HG03139 (cell line): ENCODE data around the gene SLX4IP.

ENCODE experiments used
- ATAC-seq: cut with Tn5 transposase; IDR thresholded peaks from one replicate; pipeline ENCODE4 v1.9.1; 2021; ENCODE audit not compliant: unreplicated experiment

The SLX4IP gene

DNA sequence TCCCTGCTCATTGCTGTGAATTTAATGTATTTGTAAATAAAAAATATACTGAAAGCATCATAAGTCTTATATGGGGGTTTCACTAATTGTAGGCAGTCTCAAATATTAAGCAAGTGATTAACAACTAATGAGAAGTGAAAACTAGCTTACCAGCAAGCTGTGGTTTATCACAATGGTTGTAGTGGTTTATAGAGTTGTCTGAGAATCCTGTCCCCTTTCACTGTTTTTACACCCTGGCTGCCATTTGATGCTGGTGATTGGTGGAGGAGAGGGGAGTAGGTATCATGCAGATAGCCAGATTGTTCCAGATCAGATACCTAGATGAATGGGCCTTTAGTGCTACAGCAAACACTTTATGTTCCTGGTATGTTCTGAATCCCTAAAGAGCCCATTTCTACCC, 7.1 kb upstream of the SLX4IP start:
- ATAC-seq: no peak

DNA sequence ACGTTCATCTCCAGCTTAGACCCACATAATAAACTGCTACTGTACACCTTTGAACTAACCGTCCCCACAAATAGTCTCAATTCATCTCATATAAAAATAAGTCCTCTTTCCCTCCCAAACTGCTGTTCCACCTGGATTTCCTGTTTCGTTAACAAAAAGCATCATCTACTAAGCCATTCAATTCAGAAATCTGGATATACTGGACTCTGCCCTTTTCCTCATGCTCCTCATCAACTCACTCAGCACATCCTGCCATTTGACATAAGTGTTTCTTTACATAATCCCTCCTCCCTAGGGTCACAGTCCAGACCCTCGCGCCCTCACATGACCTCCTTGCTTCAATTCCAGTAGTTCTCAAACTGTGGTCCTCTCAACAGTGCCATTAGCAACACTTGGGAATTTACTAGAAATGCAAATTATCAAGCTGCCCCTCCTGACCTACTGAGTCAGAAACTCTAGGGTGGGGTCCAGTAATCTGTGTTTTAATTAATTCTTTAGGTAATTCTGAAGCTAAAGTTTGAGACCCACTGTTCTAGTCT, 5.6 kb upstream of the SLX4IP start:
- ATAC-seq: no peak

- ATAC-seq: no peak
These were observed 5.1 kb upstream of the SLX4IP start for GRCh38 chr20:10430000-10430466.

DNA sequence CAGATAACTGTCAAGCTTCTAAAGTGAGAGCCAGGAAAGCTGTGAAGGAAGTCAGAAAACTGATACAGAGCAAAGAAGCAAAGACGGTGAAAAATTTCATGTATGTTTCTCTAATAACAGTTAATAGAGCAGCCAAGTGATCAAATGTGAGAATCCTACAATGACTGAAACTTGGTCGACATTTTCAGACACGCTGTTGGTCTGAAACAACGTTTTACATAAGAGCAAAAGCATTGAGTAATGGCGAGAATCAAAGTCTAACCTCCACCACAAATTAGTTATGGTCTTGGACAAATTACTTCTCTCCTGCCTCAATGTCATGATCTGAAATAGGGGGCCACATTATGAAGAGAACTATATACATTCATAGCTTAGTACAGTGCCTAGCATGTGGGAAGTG, 4.4 kb upstream of the SLX4IP start:
- no peak for ATAC-seq

- ATAC-seq: no peak
These were observed 3.0 kb upstream of the SLX4IP start for GRCh38 chr20:10432079-10432478.

DNA sequence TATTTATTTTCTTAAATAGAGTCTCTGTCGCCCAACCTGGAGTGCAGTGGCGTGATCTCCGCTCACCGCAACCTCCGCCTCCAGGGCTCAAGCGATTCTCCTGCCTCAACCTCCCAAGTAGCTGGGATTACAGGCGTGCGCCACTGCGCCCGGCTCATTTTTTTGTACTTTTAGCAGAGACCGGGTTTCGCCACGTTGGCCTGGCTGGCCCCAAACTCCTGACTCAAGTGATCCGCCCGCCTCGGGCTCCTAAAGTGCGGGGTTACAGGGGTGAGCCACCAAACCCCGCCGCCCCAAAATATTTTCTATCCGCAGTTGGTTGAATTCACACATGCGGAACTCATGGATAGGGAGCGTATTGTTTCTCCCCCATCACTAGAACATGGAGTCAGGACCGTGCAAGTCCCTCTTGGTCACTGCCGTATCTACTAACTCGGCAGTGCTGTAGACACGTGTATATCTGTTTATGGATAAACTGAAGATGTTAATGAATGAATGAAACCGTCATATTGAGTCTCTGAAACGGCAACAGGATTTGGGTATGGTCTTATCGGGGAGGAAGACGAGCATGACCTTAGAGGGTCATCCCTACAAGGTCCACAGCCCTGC, 2.0 kb upstream of the SLX4IP start:
- no peak for ATAC-seq

GRCh38 chr20:10433623-10434466, 1.3 kb upstream of the SLX4IP start, which contains the start of gene MKKS:
Gene MKKS (minus strand): TSS chr20:10434222. CDS start chr20:10413514, 20,708 bp downstream.
- ATAC-seq: peak; percentile 43

DNA sequence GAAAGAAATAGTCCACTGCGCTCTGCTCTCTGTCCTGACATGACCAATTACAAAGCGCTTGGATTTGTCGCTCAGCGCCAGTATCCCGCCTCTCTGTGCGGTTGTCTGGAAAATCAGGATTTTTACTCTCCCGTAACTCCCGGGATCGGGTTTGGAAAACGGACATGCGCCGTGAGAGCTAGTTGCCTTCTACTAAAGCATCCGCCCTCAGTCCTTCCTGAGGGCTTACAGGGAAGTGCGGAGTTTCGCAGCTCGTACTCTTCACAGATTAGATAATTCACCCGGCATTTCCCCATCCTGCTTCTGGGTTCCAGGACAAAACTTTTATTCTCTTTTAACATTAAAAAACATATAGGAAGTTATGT, 656 bp upstream of the SLX4IP start:
- peak; percentile 28 for ATAC-seq

- ATAC-seq: no peak
These were observed 1.1 kb downstream of the SLX4IP start for GRCh38 chr20:10436053-10436699.

- ATAC-seq: no peak
These were observed 3.1 kb downstream of the SLX4IP start for GRCh38 chr20:10438217-10438616.

GRCh38 chr20:10443936-10444335, 8.8 kb downstream of the SLX4IP start:
- ATAC-seq: no peak

GRCh38 chr20:10445758-10446157, 10.7 kb downstream of the SLX4IP start:
- no peak for ATAC-seq

DNA sequence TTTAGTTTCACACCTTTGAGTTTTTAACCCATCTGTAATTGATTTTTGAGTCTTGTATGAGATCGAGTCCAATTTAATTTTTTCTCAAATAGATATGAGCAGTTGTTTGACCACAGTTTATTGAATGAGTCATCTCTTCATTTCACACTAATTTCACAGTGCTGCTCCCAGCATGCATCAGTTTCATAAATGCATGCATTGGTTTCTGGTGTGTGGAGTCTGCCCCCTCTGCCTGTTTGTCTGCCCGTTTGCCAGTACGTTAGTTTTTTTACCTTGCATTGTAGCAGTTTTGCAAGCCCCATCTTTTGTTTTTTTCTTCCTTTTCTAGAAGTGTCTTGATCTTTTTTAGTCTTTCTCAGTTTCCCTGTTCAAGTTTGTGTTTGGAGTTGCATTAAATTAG, 11.9 kb downstream of the SLX4IP start:
- peak; percentile 97 for ATAC-seq

DNA sequence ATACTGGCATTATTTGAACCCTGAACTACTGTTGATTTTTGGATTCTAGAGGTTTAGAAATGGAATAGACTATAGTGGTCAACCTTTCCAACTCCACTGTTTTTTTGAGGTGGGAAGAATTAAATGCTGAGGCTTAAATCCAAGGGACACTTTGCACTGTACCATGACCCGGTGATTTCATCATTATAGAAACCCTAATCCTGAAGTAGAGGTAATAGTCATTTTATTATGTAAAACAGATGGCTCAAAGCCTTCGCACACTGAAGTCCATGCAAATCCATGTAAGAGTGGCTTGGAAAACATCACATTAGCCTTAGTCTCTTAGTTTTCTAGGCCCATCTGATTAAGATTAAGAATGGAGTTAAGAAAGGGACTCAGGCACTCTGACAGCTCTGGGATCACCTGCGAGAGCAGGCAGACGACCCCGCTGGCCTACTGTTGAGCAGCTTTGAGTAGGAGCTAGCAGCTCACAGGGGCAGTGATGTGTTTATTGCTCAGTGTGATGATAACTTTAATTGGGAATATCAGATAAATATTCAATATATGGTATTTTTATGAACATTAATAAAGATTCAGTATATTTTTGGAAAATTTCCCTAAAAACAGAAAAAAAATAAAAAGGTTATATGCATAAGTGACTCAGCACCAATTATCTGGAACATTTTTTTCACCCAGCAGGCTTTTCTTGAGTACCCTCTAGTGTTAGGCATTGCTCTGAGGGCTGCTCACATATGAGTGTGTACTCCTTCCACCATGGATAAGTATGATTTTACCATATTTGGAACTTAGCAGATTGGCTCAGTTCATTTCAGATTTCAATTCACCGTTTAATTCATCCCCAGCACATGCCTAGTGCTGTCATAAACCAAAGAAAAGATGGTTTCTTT, 13.4 kb downstream of the SLX4IP start:
- no peak for ATAC-seq

DNA sequence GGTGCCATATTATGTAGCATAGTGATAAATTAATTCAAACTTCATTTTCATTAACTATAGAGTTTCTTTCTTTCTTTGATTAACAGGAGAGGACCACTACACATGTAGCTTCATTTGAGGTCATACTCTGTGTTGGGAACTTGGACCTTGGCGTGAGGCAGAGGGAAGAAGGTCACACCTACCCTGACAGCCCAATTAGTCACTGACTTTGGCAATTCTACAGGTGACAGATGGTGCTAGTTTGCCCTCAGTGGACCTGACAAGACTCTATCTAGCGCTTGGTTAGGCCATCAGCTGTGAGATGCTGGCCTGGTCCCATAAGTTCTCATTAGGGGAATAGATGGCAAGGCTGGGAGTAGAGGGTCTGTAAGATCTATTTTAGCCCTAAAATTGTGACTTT, 14.2 kb downstream of the SLX4IP start:
- no peak for ATAC-seq

- peak; percentile 90 for ATAC-seq
These were observed 18.1 kb downstream of the SLX4IP start for GRCh38 chr20:10453241-10453640.

DNA sequence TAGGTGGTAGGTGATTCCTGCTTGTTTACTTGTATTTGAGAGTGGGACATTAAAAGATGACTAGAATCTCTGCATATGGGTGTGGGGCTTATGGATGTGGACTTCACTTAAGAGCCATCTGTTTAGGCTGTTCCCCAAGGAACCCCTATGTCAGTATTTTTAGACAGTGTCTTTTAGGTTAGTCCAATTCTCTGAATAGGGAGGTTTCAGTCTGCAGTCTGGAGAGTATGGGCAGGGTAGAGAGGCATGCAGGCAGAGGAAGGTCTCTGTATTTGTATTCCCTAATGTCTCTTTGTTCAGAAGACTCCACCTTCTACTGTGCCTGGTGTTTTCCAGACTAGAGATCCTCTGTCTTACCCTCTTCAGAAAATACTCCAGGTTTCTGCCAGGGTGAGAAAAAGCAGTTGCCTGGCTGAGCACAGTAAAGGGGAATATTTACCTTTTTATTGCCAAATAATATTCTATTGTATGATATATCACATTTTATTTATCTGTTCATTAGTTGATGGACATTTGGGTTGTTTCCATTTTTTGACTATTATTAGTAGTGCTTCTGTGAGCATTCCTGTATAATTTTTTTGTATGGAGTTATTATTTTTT, 19.1 kb downstream of the SLX4IP start:
- ATAC-seq: no peak

DNA sequence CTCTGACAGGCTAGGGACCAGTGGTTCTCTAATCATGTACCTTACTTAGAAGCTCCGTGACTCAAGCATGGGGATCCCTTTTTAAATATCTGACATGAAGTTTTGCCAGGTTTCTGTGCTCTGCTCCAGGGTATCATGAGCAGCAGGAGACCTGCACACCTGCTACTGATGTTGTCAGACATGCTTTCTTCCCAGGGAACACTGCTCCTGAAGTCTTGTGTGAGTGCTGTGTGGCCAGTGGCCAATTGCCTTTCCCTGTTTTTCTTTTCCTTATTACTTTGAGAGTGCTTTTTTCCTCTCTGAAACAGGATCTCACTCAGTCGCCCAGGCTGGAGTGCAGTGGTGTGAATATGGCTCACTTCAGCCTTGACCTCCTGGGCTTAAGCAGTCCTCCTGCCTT, 26.4 kb downstream of the SLX4IP start:
- ATAC-seq: no peak

DNA sequence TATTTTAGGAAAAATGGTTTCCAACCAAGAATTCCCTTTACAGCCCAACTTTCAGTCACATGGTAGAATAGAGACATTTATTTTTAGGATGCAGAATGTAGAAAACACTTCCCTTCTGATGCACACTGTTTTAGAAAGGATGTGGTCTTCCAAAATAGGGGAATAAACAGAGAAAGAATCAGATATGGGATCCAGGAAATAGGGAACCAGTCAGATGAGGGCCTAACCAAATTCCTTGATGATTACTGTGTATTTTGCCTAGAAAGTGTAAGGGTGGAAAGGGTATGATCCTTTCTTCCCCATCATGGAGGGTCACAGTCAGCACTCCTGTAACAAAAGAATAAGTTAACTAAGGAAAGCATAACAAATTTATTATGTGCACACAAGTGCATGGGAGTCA, 27.4 kb downstream of the SLX4IP start:
- ATAC-seq: no peak

DNA sequence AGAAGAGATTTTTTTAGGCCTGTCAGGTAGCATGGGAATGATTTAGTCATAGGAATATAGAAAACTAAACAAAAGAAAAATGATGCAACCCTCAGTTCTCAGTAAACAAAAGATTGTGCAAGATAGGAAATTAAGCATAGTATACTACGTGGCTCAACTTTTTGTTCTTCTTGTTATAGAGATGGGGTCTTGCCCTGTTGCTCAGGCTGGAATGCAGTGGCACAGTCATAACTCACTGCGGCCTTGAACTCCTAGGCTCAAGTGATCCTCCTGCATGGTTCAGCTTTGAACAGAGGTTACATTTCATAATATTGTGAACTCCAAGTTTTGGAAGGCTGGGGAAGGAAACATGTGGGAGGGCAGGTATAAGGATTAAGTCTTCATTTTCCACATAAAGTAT, 28.5 kb downstream of the SLX4IP start:
- ATAC-seq: no peak
